Vagina (tissue), 2 donors: ENCODE data around the gene WDR81.

Source experiments
- CTCF ChIP-seq, 3 experiments: fragments of 450-650 bp in 2 of 3; fragments of 200-600 bp in 1 of 3; sonication (generic) in 1 of 3; IDR thresholded peaks; one replicate each; pipeline ENCODE4 v1.5.1; 2017 to 2019; ENCODE audit warnings: antibody characterized with exemption in 3 of 3, mild to moderate bottlenecking in 2 of 3, moderate library complexity in 2 of 3
- POLR2A ChIP-seq, 2 donors: fragments of 450-650 bp; IDR thresholded peaks; one replicate each; pipeline ENCODE4 v1.6.1; 2017; ENCODE audit warnings: antibody characterized with exemption in 2 of 2, mild to moderate bottlenecking in 2 of 2, moderate library complexity in 2 of 2
- POLR2AphosphoS5 ChIP-seq, 2 donors: sonication (generic); formaldehyde crosslinking; IDR thresholded peaks; one replicate each; pipeline ENCODE4 v1.9.0; 2017; ENCODE audit warnings: antibody characterized with exemption in 2 of 2, mild to moderate bottlenecking in 2 of 2, low read depth in 1 of 2; ENCODE audit not compliant: insufficient read depth in 1 of 2

GRCh38 chr17:1783271-1783670 is 58.8 kb downstream of the WDR81 start:
- TF ChIP-seq POLR2A (IDR thresholded peaks at IDR 0.05) (no peak), CTCF (IDR thresholded peaks at IDR 0.05) (no peak), POLR2AphosphoS5 (IDR thresholded peaks at IDR 0.05; ENCODE audit: insufficient read depth in 1 of 2, low read depth in 1 of 2) (peak in 1 of 2 donors; percentile 50)
